DND-41 (cell line): ENCODE measurements around the gene SYTL2.

Source experiments
- ATAC-seq: fragments of 200-7000 bp; cut with Tn5 transposase; 3 replicates; pipeline ENCODE4 v1.9.1; 2021; ENCODE audit warnings: low read depth; ENCODE audit not compliant: insufficient read depth
- DNase-seq: peaks from one replicate; pipeline ENCODE4 v3.0.0-alpha.2; 2020
- H2AFZ ChIP-seq: 2 replicates; pipeline ENCODE4 v1.6.0; 2012; ENCODE audit warnings: low read depth, low read length
- H3K27ac ChIP-seq: 2 replicates; pipeline ENCODE4 v1.5.1; 2012; ENCODE audit warnings: low read length, inconsistent platforms
- H3K27me3 ChIP-seq: fragments of 200-600 bp; sonication (generic); 2 replicates; pipeline ENCODE4 v1.6.0; 2012; ENCODE audit warnings: low read length, mild to moderate bottlenecking, inconsistent platforms; ENCODE audit not compliant: insufficient read depth, poor library complexity
- H3K36me3 ChIP-seq: 2 replicates; pipeline ENCODE4 v1.5.1; 2012; ENCODE audit warnings: low read length, inconsistent platforms; ENCODE audit not compliant: insufficient read depth
- H3K4me1 ChIP-seq: 2 replicates; pipeline ENCODE4 v1.5.1; 2012; ENCODE audit warnings: mild to moderate bottlenecking, low read length; ENCODE audit not compliant: insufficient read depth
- H3K4me2 ChIP-seq: 2 replicates; pipeline ENCODE4 v1.6.0; 2012; ENCODE audit warnings: mild to moderate bottlenecking, moderate library complexity, low read length, inconsistent platforms; ENCODE audit not compliant: insufficient read depth
- H3K4me3 ChIP-seq, 2 experiments: fragments of 200-600 bp in 1 of 2; shearing (Covaris generic) in 1 of 2; 2 replicates each; pipeline ENCODE4 v1.5.1; 2012 to 2016; ENCODE audit warnings: inconsistent platforms in 2 of 2, low read length in 2 of 2, mild to moderate bottlenecking in 2 of 2, low read depth in 1 of 2, moderate library complexity in 1 of 2
- H3K79me2 ChIP-seq: 2 replicates; pipeline ENCODE4 v1.6.0; 2012; ENCODE audit warnings: low read length, inconsistent platforms; ENCODE audit not compliant: insufficient read depth
- H3K9ac ChIP-seq: 2 replicates; pipeline ENCODE4 v1.6.0; 2012; ENCODE audit warnings: low read depth, mild to moderate bottlenecking, inconsistent platforms, low read length, moderate library complexity
- H3K9me3 ChIP-seq: 2 replicates; pipeline ENCODE4 v1.5.1; 2012; ENCODE audit warnings: low read length, moderate library complexity, mild to moderate bottlenecking, inconsistent platforms; ENCODE audit not compliant: insufficient read depth, severe bottlenecking
- H4K20me1 ChIP-seq: 2 replicates; pipeline ENCODE4 v1.6.0; 2012; ENCODE audit warnings: low read length; ENCODE audit not compliant: insufficient read depth
- CTCF ChIP-seq: IDR thresholded peaks from 2 replicates; pipeline ENCODE4 v1.5.1; 2012; ENCODE audit warnings: borderline replicate concordance, low read length, moderate library complexity, mild to moderate bottlenecking; ENCODE audit not compliant: poor library complexity, severe bottlenecking; ENCODE audit errors: extremely low read depth
- EZH2 ChIP-seq: IDR thresholded peaks from 3 replicates; pipeline ENCODE4 v1.6.1; 2012; ENCODE audit warnings: borderline replicate concordance, low read depth, mild to moderate bottlenecking, moderate library complexity, low read length, inconsistent platforms; ENCODE audit not compliant: severe bottlenecking

The SYTL2 gene

GRCh38 chr11:85823816-85824215, 12.9 kb upstream of the SYTL2 start:
- DNase-seq (peak; percentile 61), ATAC-seq (peak; percentile 92)
- H3K79me2 ChIP-seq = no peaks in the 10 kb centered on the region
- H3K4me2 ChIP-seq = no peak overlapping the region
- H3K9ac ChIP-seq = no peak overlapping the region
- peaks cover 9% of the 10 kb centered on the region; the same call in 1 of the 2 replicates for H3K4me1 ChIP-seq
- no peaks in the 10 kb centered on the region for H3K36me3 ChIP-seq
- peaks cover 55% of the 10 kb centered on the region for H3K27me3 ChIP-seq
- H3K27ac ChIP-seq = no peak overlapping the region
- H3K9me3 ChIP-seq = no peaks in the 10 kb centered on the region
- TF ChIP-seq CTCF (no peak), EZH2 (no peak)
- H4K20me1 ChIP-seq = peaks cover 13% of the 10 kb centered on the region; the same call in 1 of the 2 replicates
- H3K4me3 ChIP-seq = no peak overlapping the region
- no peak overlapping the region for H2AFZ ChIP-seq

- peaks cover 13% of the 10 kb centered on the region; the same call in 1 of the 2 replicates for H4K20me1 ChIP-seq
- no peak overlapping the region for H3K4me3 ChIP-seq
- peaks cover 9% of the 10 kb centered on the region; the same call in 1 of the 2 replicates for H3K4me1 ChIP-seq
- H3K4me2 ChIP-seq = no peak overlapping the region
- TF ChIP-seq EZH2 (no peak), CTCF (no peak)
- H3K9ac ChIP-seq = no peak overlapping the region
- no peak overlapping the region for H3K27ac ChIP-seq
- H3K27me3 ChIP-seq = peaks cover 54% of the 10 kb centered on the region
- ATAC-seq (no peak), DNase-seq (no peak)
- H3K79me2 ChIP-seq = no peaks in the 10 kb centered on the region
- H2AFZ ChIP-seq = no peak overlapping the region
- no peaks in the 10 kb centered on the region for H3K36me3 ChIP-seq
- no peaks in the 10 kb centered on the region for H3K9me3 ChIP-seq
These were observed 11.9 kb upstream of the SYTL2 start for GRCh38 chr11:85822814-85823213.

- no peak for DNase-seq
- Histone ChIP-seq H2AFZ (no peak overlapping the region), H3K4me3 (no peak overlapping the region), H3K36me3 (no peaks in the 10 kb centered on the region), H3K27ac (no peak overlapping the region), H3K4me2 (no peak overlapping the region), H3K27me3 (peaks cover 48% of the 10 kb centered on the region), H3K9me3 (no peaks in the 10 kb centered on the region), H3K4me1 (peaks cover 9% of the 10 kb centered on the region; the same call in 1 of the 2 replicates), H4K20me1 (peaks cover 13% of the 10 kb centered on the region; the same call in 1 of the 2 replicates), H3K9ac (no peak overlapping the region), H3K79me2 (no peaks in the 10 kb centered on the region)
- no peak for ATAC-seq
- TF ChIP-seq EZH2 (no peak), CTCF (no peak)
These were observed 10.7 kb upstream of the SYTL2 start for GRCh38 chr11:85821636-85822035.
